Measurements from ENCODE around the gene SLC35E4. TPM values are rescaled to one million over a fixed set of nuclear protein-coding genes. Genes with fewer than 3 reads are reported as not detected.

The SLC35E4 gene
- total and polyA plus RNA-seq, 2 experiments from 2014 or later: 2.6 to 11.3 TPM

DNA sequence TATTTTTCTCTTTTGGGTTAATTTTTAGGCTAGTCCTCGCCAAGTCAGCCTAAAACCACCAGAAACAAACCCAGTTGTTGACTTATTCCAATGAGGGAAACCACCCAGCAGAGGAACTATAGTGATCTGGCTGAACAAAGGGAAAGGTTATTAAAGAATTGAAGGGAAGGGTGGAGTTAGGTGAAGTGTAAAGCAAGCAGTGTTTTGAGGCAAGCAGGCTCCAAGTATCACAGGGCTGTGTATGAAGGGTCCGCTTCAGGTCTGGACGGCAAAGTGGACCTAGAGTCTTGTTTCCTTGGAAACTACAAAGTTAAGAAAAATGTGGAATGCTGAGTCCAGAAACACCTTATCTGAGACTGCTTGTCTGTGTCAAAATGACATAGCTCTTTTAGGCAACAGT, 31.8 kb upstream of the SLC35E4 start:
- 0 out of 2 replicates have a peak overlapping the region, but pooled peaks have one; percentile 3 for H3K27ac Mint-ChIP-seq
- H3K27me3 Mint-ChIP-seq (ENCODE audit: insufficient read depth, low read depth, poor library complexity): peaks cover 11% of the 10 kb centered on the region
- ATAC-seq: no peak

More for the DNA sequence above, 31.8 kb upstream of the SLC35E4 start:
- TF ChIP-seq POLR2AphosphoS5 (IDR thresholded peaks at IDR 0.05; ENCODE audit: low read depth) (no peak), EZH2phosphoT487 (IDR thresholded peaks at IDR 0.05; ENCODE audit: unreplicated experiment) (no peak), ETS1 (IDR thresholded peaks at IDR 0.05) (no peak), ZNF462 (CRISPR knock-in tag; IDR thresholded peaks at IDR 0.05) (no peak), JUNB (IDR thresholded peaks at IDR 0.05; ENCODE audit: unreplicated experiment) (no peak), EZH2 (IDR thresholded peaks at IDR 0.05; ENCODE audit: low read depth, unreplicated experiment) (no peak)
- TF ChIP-seq, protein P1, sequence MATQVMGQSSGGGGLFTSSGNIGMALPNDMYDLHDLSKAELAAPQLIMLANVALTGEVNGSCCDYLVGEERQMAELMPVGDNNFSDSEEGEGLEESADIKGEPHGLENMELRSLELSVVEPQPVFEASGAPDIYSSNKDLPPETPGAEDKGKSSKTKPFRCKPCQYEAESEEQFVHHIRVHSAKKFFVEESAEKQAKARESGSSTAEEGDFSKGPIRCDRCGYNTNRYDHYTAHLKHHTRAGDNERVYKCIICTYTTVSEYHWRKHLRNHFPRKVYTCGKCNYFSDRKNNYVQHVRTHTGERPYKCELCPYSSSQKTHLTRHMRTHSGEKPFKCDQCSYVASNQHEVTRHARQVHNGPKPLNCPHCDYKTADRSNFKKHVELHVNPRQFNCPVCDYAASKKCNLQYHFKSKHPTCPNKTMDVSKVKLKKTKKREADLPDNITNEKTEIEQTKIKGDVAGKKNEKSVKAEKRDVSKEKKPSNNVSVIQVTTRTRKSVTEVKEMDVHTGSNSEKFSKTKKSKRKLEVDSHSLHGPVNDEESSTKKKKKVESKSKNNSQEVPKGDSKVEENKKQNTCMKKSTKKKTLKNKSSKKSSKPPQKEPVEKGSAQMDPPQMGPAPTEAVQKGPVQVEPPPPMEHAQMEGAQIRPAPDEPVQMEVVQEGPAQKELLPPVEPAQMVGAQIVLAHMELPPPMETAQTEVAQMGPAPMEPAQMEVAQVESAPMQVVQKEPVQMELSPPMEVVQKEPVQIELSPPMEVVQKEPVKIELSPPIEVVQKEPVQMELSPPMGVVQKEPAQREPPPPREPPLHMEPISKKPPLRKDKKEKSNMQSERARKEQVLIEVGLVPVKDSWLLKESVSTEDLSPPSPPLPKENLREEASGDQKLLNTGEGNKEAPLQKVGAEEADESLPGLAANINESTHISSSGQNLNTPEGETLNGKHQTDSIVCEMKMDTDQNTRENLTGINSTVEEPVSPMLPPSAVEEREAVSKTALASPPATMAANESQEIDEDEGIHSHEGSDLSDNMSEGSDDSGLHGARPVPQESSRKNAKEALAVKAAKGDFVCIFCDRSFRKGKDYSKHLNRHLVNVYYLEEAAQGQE (IDR thresholded peaks at IDR 0.05; ENCODE audit: unreplicated experiment): no peak
- TF ChIP-seq, protein P2, sequence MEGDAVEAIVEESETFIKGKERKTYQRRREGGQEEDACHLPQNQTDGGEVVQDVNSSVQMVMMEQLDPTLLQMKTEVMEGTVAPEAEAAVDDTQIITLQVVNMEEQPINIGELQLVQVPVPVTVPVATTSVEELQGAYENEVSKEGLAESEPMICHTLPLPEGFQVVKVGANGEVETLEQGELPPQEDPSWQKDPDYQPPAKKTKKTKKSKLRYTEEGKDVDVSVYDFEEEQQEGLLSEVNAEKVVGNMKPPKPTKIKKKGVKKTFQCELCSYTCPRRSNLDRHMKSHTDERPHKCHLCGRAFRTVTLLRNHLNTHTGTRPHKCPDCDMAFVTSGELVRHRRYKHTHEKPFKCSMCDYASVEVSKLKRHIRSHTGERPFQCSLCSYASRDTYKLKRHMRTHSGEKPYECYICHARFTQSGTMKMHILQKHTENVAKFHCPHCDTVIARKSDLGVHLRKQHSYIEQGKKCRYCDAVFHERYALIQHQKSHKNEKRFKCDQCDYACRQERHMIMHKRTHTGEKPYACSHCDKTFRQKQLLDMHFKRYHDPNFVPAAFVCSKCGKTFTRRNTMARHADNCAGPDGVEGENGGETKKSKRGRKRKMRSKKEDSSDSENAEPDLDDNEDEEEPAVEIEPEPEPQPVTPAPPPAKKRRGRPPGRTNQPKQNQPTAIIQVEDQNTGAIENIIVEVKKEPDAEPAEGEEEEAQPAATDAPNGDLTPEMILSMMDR (conservative IDR thresholded peaks at IDR 0.05; ENCODE audit: low read depth in 2 of 2): no peak
- no peaks in the 10 kb centered on the region for H3K9me2 ChIP-seq (ENCODE audit: insufficient read depth)
- H3K4me3 ChIP-seq: no peak overlapping the region
- peaks cover 32% of the 10 kb centered on the region for H3K4me1 Mint-ChIP-seq
- no peak overlapping the region for H3K4me2 ChIP-seq
- peaks cover 6% of the 10 kb centered on the region; the same call in 1 of the 2 replicates for H3F3A ChIP-seq (replicated peaks; ENCODE audit: low read depth)
- no peak for DNase-seq (ENCODE audit: low spot score)
- no peak overlapping the region for H3K4me3 Mint-ChIP-seq
- no peaks in the 10 kb centered on the region; the same call in 2 of the 3 replicates for H3K9me3 Mint-ChIP-seq
- H3K4me1 ChIP-seq (ENCODE audit: insufficient read depth): peaks cover 29% of the 10 kb centered on the region
- H2AFZ ChIP-seq: no peak overlapping the region
- H3K36me3 Mint-ChIP-seq (ENCODE audit: low read depth): no peaks in the 10 kb centered on the region; the same call in 2 of the 3 replicates
- H3K27me3 ChIP-seq (ENCODE audit: insufficient read depth): no peaks in the 10 kb centered on the region
- H3K79me2 ChIP-seq (replicated peaks; ENCODE audit: insufficient read depth): peaks cover 8% of the 10 kb centered on the region
- H3K27ac ChIP-seq (ENCODE audit: low read depth): no peak overlapping the region
- H3K36me3 ChIP-seq (ENCODE audit: insufficient read depth): no peaks in the 10 kb centered on the region
- no peaks in the 10 kb centered on the region for H4K20me1 ChIP-seq (replicated peaks; ENCODE audit: insufficient read depth)
